Body of pancreas (tissue), 4 donors: ENCODE measurements around the gene ROBO1. TPM values are rescaled to one million over a fixed set of nuclear protein-coding genes. Genes with fewer than 3 reads are reported as not detected.

Experiments
- ATAC-seq: fragments of 150-250 bp; one replicate; pipeline ENCODE4 v1.9.1; 2016
- DNase-seq, 4 donors: peaks; one replicate each; pipeline ENCODE4 v3.0.0-alpha.2; 2019
- H3K27ac ChIP-seq, 4 donors: fragments of 200-600 bp; sonication (generic); 1 replicate in 3 of 4; 2 replicates in 1 of 4; pipeline versions ENCODE4 v1.5.1 to v1.6.1; 2016 to 2019; ENCODE audit warnings: mild to moderate bottlenecking in 1 of 4, mixed read lengths in 1 of 4, moderate library complexity in 1 of 4
- H3K27me3 ChIP-seq, 2 donors: fragments of 200-600 bp; sonication (generic); one replicate each; pipeline ENCODE4 v1.6.0; 2016; ENCODE audit warnings: mild to moderate bottlenecking in 1 of 2
- H3K36me3 ChIP-seq, 2 donors: fragments of 200-600 bp; sonication (generic); replicated peaks in 1 of 2; 2 replicates each; pipeline ENCODE4 v1.5.1; 2016; ENCODE audit warnings: low read depth in 2 of 2; ENCODE audit not compliant: insufficient read depth in 1 of 2
- H3K4me1 ChIP-seq: fragments of 200-600 bp; sonication (generic); one replicate; pipeline ENCODE4 v1.6.0; 2016
- H3K4me3 ChIP-seq, 2 donors: fragments of 200-600 bp; sonication (generic); 1 replicate in 1 of 2; 2 replicates in 1 of 2; pipeline ENCODE4 v1.5.1; 2016 to 2019
- H3K9me3 ChIP-seq, 3 donors: fragments of 200-600 bp; sonication (generic); 1 replicate in 2 of 3; 2 replicates in 1 of 3; pipeline ENCODE4 v1.5.1; 2016
- POLR2A ChIP-seq, 3 donors: fragments of 450-650 bp; IDR thresholded peaks; one replicate each; pipeline ENCODE4 v1.6.1; 2016; ENCODE audit warnings: antibody characterized with exemption in 3 of 3, mild to moderate bottlenecking in 2 of 3
- WGBS, 2 donors: methylation state at CpG; one replicate each; pipeline ENCODE4 v1.1.5; 2017; 5-methylcytosine and 5-hydroxymethylcytosine counted together
- intact Hi-C: fragments of 100-400 bp; cut with DNase I; formaldehyde crosslinking; loops from one replicate; pipeline ENCODE4 v1.15.1; 2023
- total RNA-seq, 2 donors: library from RNA; depleted of rRNA; stranded (reverse); fragments of >200 nt; gene quantifications; one replicate each; pipeline ENCODE4 v1.1.0, GENCODE V29; 2016
- TF ChIP-seq, protein P1 (sequence below), 7 experiments: fragments of 450-650 bp in 4 of 7; fragments of 200-600 bp in 3 of 7; sonication (generic) in 3 of 7; IDR thresholded peaks; one replicate each; pipeline ENCODE4 v1.5.1; 2016 to 2019; ENCODE audit warnings: antibody characterized with exemption in 7 of 7

Gene ROBO1
- total RNA-seq, 2 donors from 2014 or later: 3.9 to 9.9 TPM

DNA sequence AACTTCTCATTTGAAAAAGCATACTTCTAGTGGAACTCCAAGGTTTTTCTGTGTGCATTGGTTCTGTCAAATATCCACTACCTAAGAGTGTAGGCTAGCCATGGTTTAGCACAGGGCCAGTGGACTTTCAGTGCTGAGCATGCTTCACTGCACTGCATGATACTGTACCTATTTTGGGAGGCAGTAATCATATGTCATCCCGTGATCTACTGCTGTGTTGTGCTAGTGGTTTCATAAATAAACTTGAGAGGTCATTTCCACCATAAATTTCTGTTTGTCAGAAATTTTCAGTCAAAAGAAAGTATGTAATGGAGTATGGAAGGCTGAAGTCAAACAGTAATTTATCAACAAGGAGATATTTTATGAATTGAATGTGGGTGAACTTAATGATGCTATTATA lies 203.6 kb downstream of the ROBO1 start:
- intact Hi-C loops: no loop called here
- DNase-seq (no peak), ATAC-seq (no peak)
- Histone ChIP-seq H3K9me3 (no peaks in the 10 kb centered on the region), H3K36me3 (no peaks in the 10 kb centered on the region), H3K4me3 (no peak overlapping the region), H3K27ac (no peak overlapping the region), H3K4me1 (no peaks in the 10 kb centered on the region), H3K27me3 (no peaks in the 10 kb centered on the region)
- no peak for TF ChIP-seq POLR2A (IDR thresholded peaks at IDR 0.05)
- TF ChIP-seq, protein P1, sequence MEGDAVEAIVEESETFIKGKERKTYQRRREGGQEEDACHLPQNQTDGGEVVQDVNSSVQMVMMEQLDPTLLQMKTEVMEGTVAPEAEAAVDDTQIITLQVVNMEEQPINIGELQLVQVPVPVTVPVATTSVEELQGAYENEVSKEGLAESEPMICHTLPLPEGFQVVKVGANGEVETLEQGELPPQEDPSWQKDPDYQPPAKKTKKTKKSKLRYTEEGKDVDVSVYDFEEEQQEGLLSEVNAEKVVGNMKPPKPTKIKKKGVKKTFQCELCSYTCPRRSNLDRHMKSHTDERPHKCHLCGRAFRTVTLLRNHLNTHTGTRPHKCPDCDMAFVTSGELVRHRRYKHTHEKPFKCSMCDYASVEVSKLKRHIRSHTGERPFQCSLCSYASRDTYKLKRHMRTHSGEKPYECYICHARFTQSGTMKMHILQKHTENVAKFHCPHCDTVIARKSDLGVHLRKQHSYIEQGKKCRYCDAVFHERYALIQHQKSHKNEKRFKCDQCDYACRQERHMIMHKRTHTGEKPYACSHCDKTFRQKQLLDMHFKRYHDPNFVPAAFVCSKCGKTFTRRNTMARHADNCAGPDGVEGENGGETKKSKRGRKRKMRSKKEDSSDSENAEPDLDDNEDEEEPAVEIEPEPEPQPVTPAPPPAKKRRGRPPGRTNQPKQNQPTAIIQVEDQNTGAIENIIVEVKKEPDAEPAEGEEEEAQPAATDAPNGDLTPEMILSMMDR (IDR thresholded peaks at IDR 0.05): no peak
- 47 to 63% methylated on average over 1 of the region's 1 CpG for WGBS, 2 donors

DNA sequence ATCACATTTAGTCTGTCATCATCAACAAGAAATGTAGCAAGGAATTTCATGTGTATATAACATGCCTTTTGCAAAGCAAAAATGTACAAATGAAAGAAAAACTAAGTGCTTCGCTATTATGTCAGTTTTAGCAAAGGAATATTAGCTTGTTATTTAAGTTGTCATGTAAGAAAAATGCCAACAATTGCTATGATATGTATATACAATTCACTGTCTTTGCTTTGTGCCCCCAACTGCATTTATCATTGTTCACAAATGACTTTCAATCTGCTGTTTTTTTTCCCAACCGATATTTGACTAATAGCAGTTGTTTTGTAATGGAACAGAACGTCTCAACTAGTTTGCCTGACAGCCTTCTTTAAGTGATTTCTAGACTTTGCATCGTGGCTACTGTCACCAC lies 207.1 kb downstream of the ROBO1 start:
- H3K27me3 ChIP-seq: no peaks in the 10 kb centered on the region
- no peak for ATAC-seq
- H3K36me3 ChIP-seq: no peaks in the 10 kb centered on the region
- no peaks in the 10 kb centered on the region for H3K4me1 ChIP-seq
- H3K27ac ChIP-seq: no peak overlapping the region
- TF ChIP-seq, protein P1 (IDR thresholded peaks at IDR 0.05): no peak
- no peak for TF ChIP-seq POLR2A (IDR thresholded peaks at IDR 0.05)
- 41 to 49% methylated on average over 4 of the region's 4 CpGs for WGBS, 2 donors
- intact Hi-C loops: no loop called here
- H3K4me3 ChIP-seq: no peak overlapping the region
- no peaks in the 10 kb centered on the region for H3K9me3 ChIP-seq
- no peak for DNase-seq

- TF ChIP-seq, protein P1 (IDR thresholded peaks at IDR 0.05): no peak
- no peak for TF ChIP-seq POLR2A (IDR thresholded peaks at IDR 0.05)
- H3K4me1 ChIP-seq: no peaks in the 10 kb centered on the region
- intact Hi-C loops: no loop called here
- no peak overlapping the region for H3K27ac ChIP-seq
- no peak overlapping the region for H3K4me3 ChIP-seq
- DNase-seq: no peak
- no peaks in the 10 kb centered on the region for H3K27me3 ChIP-seq
- ATAC-seq: no peak
- 61 to 73% methylated on average over 6 of the region's 6 CpGs for WGBS, 2 donors
- no peaks in the 10 kb centered on the region for H3K36me3 ChIP-seq
- no peaks in the 10 kb centered on the region for H3K9me3 ChIP-seq
These were observed 208.9 kb downstream of the ROBO1 start for GRCh38 chr3:79558943-79559342.

DNA sequence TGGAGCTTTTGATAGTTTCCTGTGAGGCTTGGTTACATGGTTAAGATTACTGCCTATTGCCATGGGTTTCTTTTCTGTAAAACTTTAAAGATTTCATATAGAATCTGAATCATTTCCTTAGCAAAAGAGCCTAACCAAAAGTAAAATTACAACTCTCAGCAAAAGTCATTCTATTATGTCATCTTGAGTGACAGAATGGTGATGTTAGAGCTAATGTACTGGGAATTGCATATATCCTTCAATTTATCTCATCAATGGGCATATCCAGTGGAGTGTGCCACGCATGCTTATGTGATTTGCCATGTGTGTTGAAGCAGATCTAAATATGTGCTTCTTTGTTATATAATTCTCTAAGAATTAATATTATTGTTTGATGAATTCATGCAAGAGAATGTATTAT lies 212.1 kb downstream of the ROBO1 start:
- 56 to 59% methylated on average over 1 of the region's 1 CpG for WGBS, 2 donors
- DNase-seq: no peak

GRCh38 chr3:79551997-79552396 lies 215.8 kb downstream of the ROBO1 start:
- TF ChIP-seq, protein P1 (IDR thresholded peaks at IDR 0.05): no peak
- no peak for TF ChIP-seq POLR2A (IDR thresholded peaks at IDR 0.05)
- H3K9me3 ChIP-seq: no peaks in the 10 kb centered on the region
- H3K4me3 ChIP-seq: no peak overlapping the region
- intact Hi-C loops: no loop called here
- 29 to 34% methylated on average over 4 of the region's 4 CpGs for WGBS, 2 donors
- H3K27ac ChIP-seq: no peak overlapping the region
- H3K27me3 ChIP-seq: no peaks in the 10 kb centered on the region
- no peaks in the 10 kb centered on the region for H3K4me1 ChIP-seq
- DNase-seq (no peak), ATAC-seq (no peak)
- H3K36me3 ChIP-seq: no peaks in the 10 kb centered on the region

More for the DNA sequence above, 212.1 kb downstream of the ROBO1 start:
- Histone ChIP-seq H3K27ac (no peak overlapping the region), H3K4me1 (no peaks in the 10 kb centered on the region), H3K4me3 (no peak overlapping the region), H3K27me3 (no peaks in the 10 kb centered on the region), H3K9me3 (no peaks in the 10 kb centered on the region), H3K36me3 (no peaks in the 10 kb centered on the region)
- intact Hi-C loops: no loop called here
- TF ChIP-seq, protein P1 (IDR thresholded peaks at IDR 0.05): no peak
- TF ChIP-seq POLR2A (IDR thresholded peaks at IDR 0.05): no peak
- no peak for ATAC-seq
